Fibroblast of lung (primary cell): ENCODE results near the gene LMX1A. TPM values are rescaled to one million over a fixed set of nuclear protein-coding genes. Genes with fewer than 3 reads are reported as not detected.

ENCODE experiments used
- DNase-seq, 2 donors: peaks; one replicate each; pipeline versions ENCODE4 v3.0.0 to v3.0.0-alpha.2; 2010; ENCODE audit warnings: low read depth in 2 of 2
- H2AFZ ChIP-seq: 2 replicates; pipeline ENCODE4 v1.5.1; 2012; ENCODE audit warnings: low read length, control low read depth, inconsistent platforms
- H3K27ac ChIP-seq: 2 replicates; pipeline ENCODE4 v1.5.1; 2011; ENCODE audit warnings: low read length, control low read depth; ENCODE audit not compliant: insufficient read depth
- H3K27me3 ChIP-seq: 2 replicates; pipeline ENCODE4 v1.5.1; 2011; ENCODE audit warnings: mild to moderate bottlenecking, low read length; ENCODE audit not compliant: control insufficient read depth, insufficient read depth
- H3K36me3 ChIP-seq: 2 replicates; pipeline ENCODE4 v1.5.1; 2011; ENCODE audit warnings: low read length; ENCODE audit not compliant: control insufficient read depth, insufficient read depth
- H3K4me1 ChIP-seq: 2 replicates; pipeline ENCODE4 v1.5.1; 2011; ENCODE audit warnings: low read length; ENCODE audit not compliant: control insufficient read depth, insufficient read depth; ENCODE audit errors: extremely low read depth
- H3K4me2 ChIP-seq: 2 replicates; pipeline ENCODE4 v1.5.1; 2011; ENCODE audit warnings: low read length, control low read depth; ENCODE audit not compliant: insufficient read depth; ENCODE audit errors: extremely low read depth
- H3K4me3 ChIP-seq, 4 experiments: fragments of 200-600 bp in 1 of 4; sonication (generic) in 1 of 4; replicated peaks in 1 of 4; 2 replicates each; pipeline ENCODE4 v1.5.1; 2011 to 2016; ENCODE audit warnings: low read length in 4 of 4, low read depth in 3 of 4, mild to moderate bottlenecking in 3 of 4, control low read depth in 2 of 4, inconsistent platforms in 1 of 4, mixed read lengths in 1 of 4; ENCODE audit not compliant: insufficient read depth in 1 of 4; ENCODE audit errors: control extremely low read depth in 1 of 4
- H3K79me2 ChIP-seq: 2 replicates; pipeline ENCODE4 v1.5.1; 2012; ENCODE audit warnings: mild to moderate bottlenecking, low read length, inconsistent platforms; ENCODE audit not compliant: control insufficient read depth, insufficient read depth
- H3K9ac ChIP-seq: 2 replicates; pipeline ENCODE4 v1.5.1; 2011; ENCODE audit warnings: mild to moderate bottlenecking, low read length, control low read depth; ENCODE audit not compliant: insufficient read depth
- H3K9me3 ChIP-seq: 2 replicates; pipeline ENCODE4 v1.5.1; 2012; ENCODE audit warnings: low read depth, low read length; ENCODE audit not compliant: control insufficient read depth, insufficient read depth
- H4K20me1 ChIP-seq: 2 replicates; pipeline ENCODE4 v1.5.1; 2011; ENCODE audit warnings: low read length; ENCODE audit not compliant: control insufficient read depth, insufficient read depth; ENCODE audit errors: extremely low read depth
- EZH2 ChIP-seq: IDR thresholded peaks from 2 replicates; pipeline ENCODE4 v1.5.1; 2012; ENCODE audit warnings: low read length, control low read depth, mild to moderate bottlenecking; ENCODE audit errors: missing control alignments
- polyA plus RNA-seq, 2 donors: library from polyadenylated mRNA; depleted of rRNA in 1 of 2; stranded (reverse) in 1 of 2; unstranded in 1 of 2; fragments of >200 nt; gene quantifications; 2 replicates each; pipeline ENCODE4 v1.2.1, GENCODE V29; 2011 to 2012; ENCODE audit warnings: missing spikeins in 1 of 2
- total RNA-seq: library from RNA; depleted of rRNA; stranded (reverse); fragments of >200 nt; gene quantifications from 2 replicates; pipeline ENCODE4 v1.2.1, GENCODE V29; 2014
- TF ChIP-seq, protein P1 (sequence below), 2 donors: IDR thresholded peaks in 1 of 2; conservative IDR thresholded peaks in 1 of 2; 1 replicate in 1 of 2; 2 replicates in 1 of 2; pipeline ENCODE4 v1.5.1; 2011 to 2012; ENCODE audit warnings: low read length in 2 of 2, control low read depth in 1 of 2, inconsistent platforms in 1 of 2, low read depth in 1 of 2, mild to moderate bottlenecking in 1 of 2

LMX1A gene
- total and polyA plus RNA-seq, 2 donors (not counting 1 experiment from before 2014, with no cell fraction given): not detected

- H3K27me3 ChIP-seq: no peaks in the 10 kb centered on the region
- TF ChIP-seq, protein P1, sequence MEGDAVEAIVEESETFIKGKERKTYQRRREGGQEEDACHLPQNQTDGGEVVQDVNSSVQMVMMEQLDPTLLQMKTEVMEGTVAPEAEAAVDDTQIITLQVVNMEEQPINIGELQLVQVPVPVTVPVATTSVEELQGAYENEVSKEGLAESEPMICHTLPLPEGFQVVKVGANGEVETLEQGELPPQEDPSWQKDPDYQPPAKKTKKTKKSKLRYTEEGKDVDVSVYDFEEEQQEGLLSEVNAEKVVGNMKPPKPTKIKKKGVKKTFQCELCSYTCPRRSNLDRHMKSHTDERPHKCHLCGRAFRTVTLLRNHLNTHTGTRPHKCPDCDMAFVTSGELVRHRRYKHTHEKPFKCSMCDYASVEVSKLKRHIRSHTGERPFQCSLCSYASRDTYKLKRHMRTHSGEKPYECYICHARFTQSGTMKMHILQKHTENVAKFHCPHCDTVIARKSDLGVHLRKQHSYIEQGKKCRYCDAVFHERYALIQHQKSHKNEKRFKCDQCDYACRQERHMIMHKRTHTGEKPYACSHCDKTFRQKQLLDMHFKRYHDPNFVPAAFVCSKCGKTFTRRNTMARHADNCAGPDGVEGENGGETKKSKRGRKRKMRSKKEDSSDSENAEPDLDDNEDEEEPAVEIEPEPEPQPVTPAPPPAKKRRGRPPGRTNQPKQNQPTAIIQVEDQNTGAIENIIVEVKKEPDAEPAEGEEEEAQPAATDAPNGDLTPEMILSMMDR (conservative IDR thresholded peaks at IDR 0.05 in 1 of 2, IDR thresholded peaks at IDR 0.05 in 1 of 2; ENCODE audit: low read depth in 1 of 2, low read length in 2 of 2): no peak
- no peak for TF ChIP-seq EZH2
- H3K4me3 ChIP-seq: no peak overlapping the region
- no peak overlapping the region for H2AFZ ChIP-seq
- no peak overlapping the region for H3K27ac ChIP-seq
- no peaks in the 10 kb centered on the region for H4K20me1 ChIP-seq
- no peak overlapping the region for H3K9ac ChIP-seq
- no peak overlapping the region for H3K4me2 ChIP-seq
- no peaks in the 10 kb centered on the region for H3K79me2 ChIP-seq
- no peaks in the 10 kb centered on the region for H3K9me3 ChIP-seq
- H3K36me3 ChIP-seq: no peaks in the 10 kb centered on the region
- no peak for DNase-seq
- no peaks in the 10 kb centered on the region for H3K4me1 ChIP-seq
Observed at GRCh38 chr1:165254896-165255625, 101.5 kb downstream of the LMX1A start.

GRCh38 chr1:165254376-165254775, 102.1 kb downstream of the LMX1A start:
- no peak overlapping the region for H3K4me2 ChIP-seq
- H3K27me3 ChIP-seq: no peaks in the 10 kb centered on the region
- H3K9me3 ChIP-seq: no peaks in the 10 kb centered on the region
- no peak overlapping the region for H3K27ac ChIP-seq
- no peak for DNase-seq
- no peak for TF ChIP-seq EZH2
- TF ChIP-seq, protein P1 (conservative IDR thresholded peaks at IDR 0.05 in 1 of 2, IDR thresholded peaks at IDR 0.05 in 1 of 2; ENCODE audit: low read depth in 1 of 2, low read length in 2 of 2): no peak
- H3K79me2 ChIP-seq: no peaks in the 10 kb centered on the region
- no peak overlapping the region for H3K4me3 ChIP-seq
- H4K20me1 ChIP-seq: no peaks in the 10 kb centered on the region
- no peaks in the 10 kb centered on the region for H3K4me1 ChIP-seq
- no peaks in the 10 kb centered on the region for H3K36me3 ChIP-seq
- H3K9ac ChIP-seq: no peak overlapping the region
- H2AFZ ChIP-seq: no peak overlapping the region

DNA sequence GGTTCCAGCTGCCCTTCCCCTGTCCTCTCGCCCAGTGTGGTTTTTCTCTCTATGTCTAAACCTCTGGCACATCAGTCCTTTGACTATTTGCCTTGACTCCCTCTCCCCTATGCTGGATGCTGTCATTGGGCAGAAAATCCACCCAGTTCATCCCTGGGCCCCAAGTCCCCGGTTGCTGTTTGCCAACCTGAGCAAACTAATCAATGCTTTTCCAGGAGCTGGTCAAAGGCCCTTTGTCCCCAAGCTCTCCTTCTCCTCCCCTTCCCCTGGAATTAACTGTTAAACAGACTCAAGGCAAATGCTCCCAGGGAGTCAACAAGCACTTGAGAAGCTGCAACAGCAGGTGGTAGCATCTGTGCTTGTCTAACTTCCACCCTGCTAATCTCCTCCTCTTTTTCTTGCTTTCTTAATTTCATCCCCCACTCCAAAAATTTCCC, 102.7 kb downstream of the LMX1A start:
- no peak for TF ChIP-seq EZH2
- TF ChIP-seq, protein P1 (conservative IDR thresholded peaks at IDR 0.05 in 1 of 2, IDR thresholded peaks at IDR 0.05 in 1 of 2; ENCODE audit: low read depth in 1 of 2, low read length in 2 of 2): no peak

More for the DNA sequence above, 102.7 kb downstream of the LMX1A start:
- Histone ChIP-seq H2AFZ (no peak overlapping the region), H3K27ac (no peak overlapping the region), H3K4me3 (no peak overlapping the region), H3K9me3 (no peaks in the 10 kb centered on the region), H3K4me1 (no peaks in the 10 kb centered on the region), H4K20me1 (no peaks in the 10 kb centered on the region), H3K4me2 (no peak overlapping the region), H3K9ac (no peak overlapping the region), H3K79me2 (no peaks in the 10 kb centered on the region), H3K27me3 (no peaks in the 10 kb centered on the region), H3K36me3 (no peaks in the 10 kb centered on the region)
- no peak for DNase-seq
